HPDE6-E6E7 (cell line): Measurements from ENCODE around the gene ATP8B1.
"Not testable (repeated sequence)": the region's sequence is repeated elsewhere in the genome, so short reads cannot be mapped to it uniquely, and the experiment has no call there.

ENCODE experiments used
- DNase-seq: peaks from one replicate; pipeline ENCODE4 v3.0.0; 2011; ENCODE audit warnings: missing footprints; ENCODE audit errors: extremely low spot score

The ATP8B1 gene

DNA sequence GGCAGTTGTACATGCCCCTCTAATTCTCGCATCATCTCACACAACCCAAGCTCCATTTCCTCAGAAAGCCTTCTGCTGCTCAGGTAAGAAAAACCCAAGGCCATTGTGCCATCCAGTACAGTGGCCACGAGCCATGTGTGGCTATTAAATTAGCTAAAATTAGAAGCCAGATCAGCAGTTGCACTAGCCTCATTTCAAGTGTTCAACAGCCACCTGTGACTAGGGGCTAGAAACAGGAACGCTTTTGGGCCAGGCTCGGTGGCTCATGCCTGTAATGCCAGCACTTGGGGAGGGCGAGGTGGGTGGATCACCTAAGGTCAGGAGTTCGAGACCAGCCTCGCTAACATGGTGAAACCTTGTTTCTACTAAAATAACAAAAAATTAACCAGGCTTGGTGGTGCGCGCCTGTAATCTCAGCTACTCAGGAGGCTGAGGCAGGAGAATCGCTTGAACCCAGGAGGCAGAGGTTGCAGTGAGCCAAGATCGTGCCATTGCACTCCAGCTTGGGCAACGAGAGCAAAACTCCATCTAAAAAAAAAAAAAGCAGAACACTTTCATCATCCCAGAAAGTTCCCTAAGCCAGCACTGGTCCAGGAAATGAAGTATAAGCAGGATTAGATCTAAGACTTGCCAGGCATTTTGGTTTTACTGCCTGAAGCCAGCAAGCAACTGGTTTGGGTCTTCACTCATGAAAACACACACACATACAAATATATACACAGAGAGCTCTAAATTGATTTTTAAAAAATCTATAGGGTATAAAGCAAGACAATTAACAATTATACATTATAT lies 35.7 kb downstream of the ATP8B1 start:
- DNase-seq: no peak

DNA sequence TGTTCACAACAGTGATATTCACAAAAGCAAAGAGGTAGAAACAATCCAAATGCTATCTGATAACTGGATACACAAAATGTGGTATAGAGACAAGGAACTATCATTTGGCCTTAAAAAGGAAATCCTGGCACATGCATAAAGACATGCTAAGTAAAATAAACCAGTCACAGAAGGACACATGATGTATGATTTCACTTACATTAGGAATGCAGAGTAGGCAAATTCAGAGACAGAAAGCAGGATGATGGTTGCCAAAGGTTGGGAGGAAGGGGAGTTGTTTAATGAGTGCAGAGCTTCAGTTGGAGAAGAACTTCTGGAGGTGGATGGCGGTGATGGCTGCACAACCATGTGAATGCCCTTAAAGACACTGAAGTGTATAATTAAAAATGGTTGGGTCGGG lies 38.1 kb downstream of the ATP8B1 start:
- no peak for DNase-seq

DNA sequence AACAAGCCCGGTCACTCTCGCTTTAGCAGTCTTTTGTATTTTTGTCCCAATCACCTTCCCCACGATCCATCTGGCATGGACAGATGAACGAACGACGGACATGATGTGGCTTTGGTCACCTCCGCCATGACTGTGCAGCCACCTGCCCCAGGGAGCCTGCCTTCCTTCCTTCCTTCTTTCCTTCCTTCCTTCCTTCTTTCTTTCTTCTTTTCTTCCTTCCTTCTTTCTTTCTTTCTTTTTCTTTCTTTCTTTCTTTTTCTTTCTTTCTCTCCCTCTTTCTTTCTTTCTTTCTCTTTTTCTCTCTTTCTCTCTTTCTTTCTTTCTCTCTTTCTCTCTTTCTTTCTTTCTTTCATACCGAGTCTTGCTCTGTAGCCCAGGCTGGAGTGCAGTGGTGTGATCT lies 39.0 kb downstream of the ATP8B1 start:
- DNase-seq: no peak

DNA sequence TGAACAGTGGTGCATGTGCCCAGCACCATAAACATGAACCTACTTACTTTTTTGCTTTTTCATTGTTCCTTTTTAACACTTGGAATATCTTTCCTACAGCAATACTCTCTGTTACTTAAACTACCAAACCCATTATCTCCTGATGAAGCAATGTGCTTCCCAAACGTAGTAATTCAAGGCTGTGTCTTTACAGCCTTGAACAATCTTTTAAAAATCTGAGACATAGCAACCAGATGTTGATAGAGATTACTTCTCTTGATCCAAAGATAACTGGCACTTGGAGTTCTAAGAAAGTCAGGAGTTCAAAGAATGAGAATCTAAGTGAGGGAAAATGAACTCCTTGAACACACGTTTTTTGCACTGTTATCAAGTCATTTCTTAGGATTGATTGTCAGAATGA lies 40.4 kb downstream of the ATP8B1 start:
- DNase-seq: no peak

DNA sequence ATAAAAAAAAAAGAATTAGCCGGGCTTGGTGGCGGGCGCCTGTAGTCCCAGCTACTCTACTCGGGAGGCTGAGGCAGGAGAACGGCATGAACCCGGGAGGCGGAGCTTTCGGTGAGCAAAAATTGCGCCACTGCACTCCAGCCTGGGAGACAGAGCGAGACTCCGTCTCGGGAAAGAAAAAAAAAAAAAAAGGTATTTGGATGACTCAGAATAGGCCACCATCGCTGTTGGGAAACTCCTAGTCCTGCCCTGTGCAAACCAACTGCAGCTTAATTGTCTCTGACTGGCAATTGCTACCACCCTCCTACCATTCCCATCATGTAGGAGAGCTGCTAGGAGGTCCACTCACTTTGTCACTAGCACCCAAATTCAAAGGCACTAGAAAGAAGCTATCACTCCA lies 43.5 kb downstream of the ATP8B1 start:
- DNase-seq: no peak

DNA sequence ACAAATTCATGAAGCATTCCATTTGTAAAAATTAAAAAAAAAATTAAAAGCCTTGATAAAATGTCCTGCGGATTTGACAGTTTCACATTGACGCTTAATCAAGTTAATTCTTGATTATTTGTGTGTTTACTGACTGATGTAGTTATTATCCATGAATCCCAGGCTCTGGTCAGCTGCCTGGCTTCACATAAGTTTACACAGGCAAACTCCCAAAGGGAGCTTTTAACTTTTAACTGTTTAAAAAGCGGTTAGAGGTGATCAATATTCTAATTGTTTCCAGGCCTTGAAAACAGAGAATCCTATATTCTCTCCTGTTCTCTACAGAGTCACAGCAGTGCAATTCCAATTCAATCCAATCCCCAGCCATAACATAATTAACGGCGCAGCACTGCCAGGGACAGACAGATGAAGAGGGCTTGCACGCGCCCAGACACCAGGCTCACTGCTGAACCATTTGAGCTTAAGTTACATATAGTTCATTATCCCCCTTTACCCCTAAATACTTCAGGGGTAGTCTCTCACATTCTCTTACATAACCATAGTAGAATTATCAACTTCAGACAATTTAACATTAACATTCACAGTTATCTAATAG lies 47.5 kb downstream of the ATP8B1 start:
- no peak for DNase-seq

DNA sequence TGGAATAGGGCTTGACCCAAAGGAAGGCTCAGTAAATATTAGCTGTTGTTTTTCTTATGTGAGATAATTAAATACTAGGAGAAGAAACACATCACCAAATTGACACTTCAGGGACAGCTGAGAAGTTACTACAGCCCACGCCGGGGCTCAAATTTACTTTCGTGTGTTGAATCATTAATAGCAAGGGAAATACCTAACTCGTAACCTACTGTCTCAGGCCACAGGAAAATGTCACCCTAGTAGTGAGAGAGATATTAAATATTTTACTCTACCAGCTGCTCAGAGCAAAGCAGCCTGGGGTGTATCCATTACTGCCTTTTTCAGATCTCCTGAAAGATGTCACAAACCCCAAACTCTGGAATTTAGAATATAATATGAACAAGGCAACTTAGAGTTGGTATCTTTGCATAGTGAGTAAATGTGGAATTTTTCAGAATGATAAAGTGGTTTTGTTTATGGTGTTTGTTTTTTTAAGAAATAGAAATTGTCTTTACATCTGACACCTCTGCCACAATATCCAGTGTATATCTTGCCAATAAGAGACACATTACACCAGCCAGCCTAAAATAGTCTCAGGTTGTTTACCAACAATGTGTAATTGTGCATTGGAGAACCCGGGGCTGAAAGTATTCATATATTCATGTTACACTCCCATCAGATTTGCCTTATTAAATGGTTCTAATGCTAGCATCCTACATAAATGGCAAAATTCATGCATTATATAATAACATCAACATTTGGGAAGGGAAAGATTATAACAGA lies 48.4 kb downstream of the ATP8B1 start:
- no peak for DNase-seq

DNA sequence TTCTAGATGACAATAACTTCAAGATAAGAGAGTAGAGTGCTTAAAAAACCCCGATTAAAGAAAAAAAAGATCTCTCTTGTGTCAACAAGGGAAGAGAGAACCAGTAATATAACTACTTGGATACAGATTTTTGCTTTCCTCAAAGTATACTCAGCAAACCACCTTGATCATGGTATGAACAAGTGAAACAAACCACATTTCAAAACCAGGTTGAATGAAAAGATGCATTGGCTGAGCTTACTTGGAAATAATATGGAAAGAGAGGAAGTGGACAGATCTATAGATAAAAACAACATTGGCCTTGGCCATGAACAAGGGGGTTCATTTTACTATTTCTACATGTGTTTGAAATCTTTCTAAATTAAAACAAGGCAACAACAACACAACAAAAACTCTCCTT lies 50.1 kb downstream of the ATP8B1 start:
- DNase-seq: no peak

DNA sequence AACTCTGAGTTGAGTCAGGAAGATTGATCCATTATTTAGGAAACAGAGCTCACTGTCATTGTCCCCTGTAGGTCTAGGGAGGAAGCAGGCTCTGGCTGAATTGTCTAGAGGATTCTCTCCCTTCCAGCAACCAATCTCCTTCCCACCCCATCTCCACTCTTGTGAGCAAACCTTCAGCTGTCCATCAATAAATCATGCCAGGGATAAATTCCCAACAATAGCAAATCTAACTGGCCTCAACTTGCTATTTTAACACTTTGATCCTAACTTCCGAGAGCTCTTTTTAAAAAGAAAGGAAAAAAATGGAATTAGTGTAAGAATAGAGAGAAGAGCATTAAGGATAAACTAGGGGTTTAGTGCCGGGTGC lies 53.5 kb downstream of the ATP8B1 start:
- DNase-seq: no peak

DNA sequence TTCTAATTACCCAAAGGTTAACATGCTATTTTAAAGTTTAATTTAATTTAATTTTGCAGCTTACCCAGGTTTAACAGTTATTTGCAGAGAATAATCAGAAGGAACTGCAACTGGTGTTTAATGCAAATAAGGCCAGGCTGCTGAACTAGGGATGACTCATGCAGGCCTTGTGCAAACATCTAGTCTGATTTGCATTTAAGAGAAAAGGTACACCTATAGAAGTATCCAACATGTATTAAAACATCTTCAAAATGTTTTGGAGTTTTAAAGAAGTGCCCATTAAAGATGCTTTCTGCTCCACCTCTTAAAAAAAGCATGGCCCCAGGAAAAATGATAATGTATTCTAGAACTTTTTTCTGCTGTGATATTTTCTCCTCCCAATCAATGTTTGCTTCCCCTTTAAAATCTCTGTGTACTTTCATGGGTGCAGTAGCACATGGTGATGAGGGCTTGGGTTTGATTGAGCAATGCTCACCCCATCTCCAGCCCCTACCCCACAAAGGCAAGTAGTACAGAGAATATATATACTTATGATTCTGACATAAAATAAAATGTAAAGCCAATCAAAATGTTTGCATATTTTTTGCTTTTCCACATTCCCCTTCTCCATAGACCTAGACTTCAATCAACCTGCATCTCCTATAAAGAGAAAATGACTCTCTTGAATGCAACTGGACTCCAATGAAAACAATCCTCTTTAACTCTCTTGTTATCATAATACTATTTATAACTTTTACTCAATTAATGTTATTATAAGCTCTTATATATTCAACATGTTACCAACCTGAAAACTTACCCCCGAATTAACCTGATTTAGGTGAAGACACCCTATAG lies 54.1 kb downstream of the ATP8B1 start:
- peak; percentile 57 for DNase-seq

DNA sequence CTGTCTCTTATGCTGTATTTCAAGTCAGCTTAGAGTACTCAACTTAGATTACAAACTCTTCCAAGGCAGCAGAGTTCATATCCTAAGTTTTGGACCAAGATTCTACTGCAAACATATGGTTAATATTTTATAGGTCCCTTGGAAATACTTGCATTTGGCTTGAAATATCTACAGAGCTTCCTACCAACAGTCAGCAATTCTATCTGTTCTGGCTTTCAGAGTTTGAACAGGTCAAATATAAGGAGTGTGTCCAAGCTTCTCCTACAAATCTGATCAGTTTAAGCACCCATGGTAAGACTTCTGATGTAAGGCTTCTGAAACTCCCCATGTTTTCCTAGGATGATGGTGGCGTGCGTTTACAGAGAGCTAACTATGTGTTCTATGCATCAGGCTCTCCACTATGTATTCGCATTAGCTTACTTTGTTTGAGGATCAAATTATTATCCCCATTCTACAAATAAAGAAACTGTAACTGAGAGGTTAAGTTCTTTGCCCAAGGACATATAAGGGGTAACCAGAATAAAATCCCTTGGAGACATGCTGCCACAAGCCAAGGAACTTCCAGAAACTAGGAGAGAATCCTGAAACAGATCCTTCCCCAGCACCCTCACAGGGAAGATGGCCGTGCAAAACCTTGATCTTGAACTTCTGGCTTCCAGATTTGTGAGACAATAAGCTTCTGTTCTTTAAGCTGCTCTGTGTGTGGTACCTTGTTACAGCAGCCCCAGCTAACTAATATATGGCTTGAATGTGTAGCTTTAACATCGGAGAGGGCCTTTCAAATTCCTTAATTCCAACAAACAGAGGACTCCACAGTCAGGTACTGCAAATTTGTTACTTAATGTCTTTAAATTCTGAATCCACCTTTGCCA lies 55.1 kb downstream of the ATP8B1 start:
- no peak for DNase-seq

DNA sequence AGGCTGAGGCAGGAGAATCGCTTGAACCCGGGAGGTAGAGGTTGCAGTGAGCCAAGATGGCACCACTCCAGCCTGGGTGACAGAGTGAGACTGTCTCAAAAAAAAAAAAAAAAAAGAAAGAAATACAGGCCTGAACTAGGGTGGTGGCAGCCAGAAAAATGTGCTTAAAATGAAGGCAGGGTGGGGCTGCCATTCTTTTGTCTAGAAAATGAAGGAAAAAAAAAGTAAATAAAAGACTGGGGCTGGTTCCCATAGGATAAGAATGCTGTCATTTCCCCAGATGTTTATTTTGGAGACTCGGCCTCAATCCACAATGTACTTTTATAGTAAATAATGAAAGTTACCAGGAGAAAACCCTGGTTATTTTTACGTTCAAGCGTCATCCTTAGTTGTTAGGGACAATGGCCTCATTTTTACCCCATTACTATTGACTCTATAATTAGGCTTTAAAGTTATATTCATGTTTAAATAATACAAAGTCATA lies 58.9 kb downstream of the ATP8B1 start:
- DNase-seq: no peak

DNA sequence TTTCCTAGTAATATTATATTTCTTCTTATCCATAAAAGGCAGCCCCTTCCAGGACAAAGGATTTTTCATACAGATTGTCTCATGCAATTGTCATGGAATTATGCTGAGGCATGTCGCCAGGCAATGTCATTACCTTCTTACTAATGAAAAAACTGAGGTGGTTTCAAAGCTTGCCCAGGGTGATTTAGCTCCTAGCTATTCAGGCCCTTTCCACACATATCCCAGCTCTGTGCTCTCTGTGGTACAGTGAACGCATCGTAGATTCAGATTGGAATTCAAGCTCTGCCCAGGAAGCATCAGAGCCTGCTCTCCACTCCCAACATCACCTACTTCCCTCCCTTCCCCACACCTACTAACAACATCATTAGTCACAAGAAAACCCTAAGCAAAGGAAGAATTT lies 60.1 kb downstream of the ATP8B1 start:
- no peak for DNase-seq

DNA sequence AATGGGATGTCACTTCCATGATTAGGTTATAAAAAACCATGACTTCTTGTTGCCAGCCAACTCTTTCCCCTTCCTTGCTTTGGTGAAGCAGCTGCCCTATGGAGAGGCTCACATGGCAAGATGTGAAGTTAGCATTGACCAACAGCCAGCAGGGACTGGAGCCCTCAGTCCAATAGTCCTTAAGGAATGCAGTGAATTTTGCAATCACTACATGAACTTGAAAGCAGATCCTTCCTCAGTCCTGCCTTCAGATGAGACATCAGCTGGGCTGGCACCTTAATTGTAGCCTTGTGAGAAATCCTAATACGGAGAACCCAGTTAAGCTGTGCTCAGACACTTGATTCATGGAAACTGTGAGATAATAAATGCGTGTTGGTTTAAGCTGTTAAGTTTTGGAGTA lies 61.8 kb downstream of the ATP8B1 start:
- no peak for DNase-seq

DNA sequence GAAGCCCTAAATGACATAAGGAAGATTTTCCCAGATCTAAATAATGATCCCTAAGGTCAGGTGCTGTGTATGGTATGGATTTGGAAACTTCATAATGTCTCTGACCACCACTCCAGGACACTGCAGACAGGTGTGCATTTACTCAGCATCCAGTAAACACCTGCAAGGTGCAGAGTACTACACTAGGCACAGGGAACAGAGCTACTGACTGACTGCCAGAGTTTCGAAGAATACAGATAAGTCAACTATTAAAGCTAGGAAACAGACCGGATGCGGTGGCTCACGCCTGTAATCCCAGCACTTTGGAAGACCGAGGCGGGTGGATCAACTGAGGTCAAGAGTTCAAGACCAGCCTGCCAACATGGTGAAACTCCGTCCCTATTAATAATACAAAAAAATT lies 65.0 kb downstream of the ATP8B1 start:
- DNase-seq: no peak

DNA sequence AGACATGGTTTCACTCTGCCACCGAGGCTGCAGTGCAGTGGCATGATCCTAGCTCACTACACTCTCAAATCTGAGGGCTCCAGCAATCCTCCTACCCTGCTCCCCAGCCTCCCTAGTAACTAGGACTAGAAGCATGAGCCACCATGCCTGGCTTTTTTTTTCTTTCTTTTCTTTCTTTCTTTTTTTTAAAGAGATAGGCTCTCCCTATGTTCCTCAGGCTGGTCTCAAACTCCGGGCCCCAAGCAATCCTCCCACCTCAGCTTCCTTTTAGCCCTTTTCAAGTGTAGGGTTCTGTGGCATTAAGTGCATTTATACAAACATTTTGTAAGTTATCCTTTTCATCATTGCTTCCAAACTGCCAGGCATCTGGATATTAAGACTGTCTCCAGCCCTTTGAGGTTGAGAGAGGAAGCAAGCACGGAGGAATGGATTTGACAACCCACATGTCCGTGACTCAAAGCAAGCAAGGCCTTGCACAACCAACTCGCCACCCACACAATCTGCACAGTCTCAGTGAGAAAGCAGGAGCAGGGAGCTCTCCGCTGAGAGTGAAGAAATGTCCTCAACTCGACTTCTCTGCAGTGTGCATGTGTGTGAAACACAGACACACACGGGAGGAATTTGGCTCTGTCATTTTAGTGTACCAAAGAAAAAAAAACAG lies 65.6 kb downstream of the ATP8B1 start:
- peak; percentile 80 for DNase-seq

DNA sequence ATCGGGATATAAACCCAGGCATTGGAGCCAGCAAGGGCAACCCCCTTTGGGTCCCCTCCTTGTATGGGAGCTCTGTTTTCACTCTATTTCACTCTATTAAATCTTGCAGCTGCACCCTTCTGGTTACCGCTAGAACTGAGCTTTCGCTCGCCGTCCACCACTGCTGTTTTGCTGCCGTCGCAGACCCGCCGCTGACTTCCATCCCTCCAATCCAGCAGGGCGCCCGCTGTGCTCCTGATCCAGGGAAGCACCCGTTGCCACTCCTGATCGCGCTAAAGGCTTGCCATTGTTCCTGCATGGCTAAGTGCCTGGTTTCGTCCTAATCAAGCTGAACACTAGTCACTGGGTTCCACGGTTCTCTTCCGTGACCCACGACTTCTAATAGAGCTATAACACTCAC lies 68.1 kb downstream of the ATP8B1 start:
- not testable (repeated sequence) for DNase-seq

DNA sequence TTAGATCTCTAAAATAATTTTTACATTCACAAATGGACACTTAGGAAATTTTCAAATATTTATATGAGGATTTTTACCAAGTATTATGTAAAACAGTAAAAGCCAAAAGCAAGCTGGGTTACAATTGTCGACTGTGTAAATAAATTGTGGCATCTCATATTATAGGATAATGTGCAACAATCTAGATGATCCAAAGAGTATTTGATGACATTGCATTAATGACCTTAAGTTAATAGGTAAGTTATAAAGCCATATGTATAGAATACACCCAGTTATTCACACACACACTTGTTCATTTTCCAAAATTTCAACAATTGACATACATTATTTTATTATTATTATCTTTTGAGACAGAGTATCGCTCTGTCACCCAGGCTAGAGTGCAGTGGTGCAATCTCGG lies 69.3 kb downstream of the ATP8B1 start:
- DNase-seq: no peak

DNA sequence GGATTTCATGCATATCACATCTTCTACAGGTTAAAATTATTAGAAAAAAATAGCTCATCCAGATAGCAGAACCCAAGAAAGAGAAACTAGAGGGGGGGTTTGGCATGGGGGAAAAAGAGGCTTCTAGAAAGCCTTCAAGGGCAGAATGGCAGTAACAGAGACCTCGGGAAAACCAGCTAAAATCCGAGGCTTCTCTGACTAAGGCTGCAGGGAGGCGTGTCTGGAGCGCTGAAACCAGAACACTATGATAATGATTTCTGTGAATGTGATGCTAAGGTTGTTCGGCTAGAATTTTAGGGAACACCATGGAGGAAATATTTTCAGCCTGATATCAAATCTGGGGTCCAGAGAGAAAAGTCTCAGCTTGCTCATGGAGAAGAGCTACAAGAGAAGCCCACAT lies 73.0 kb downstream of the ATP8B1 start:
- no peak for DNase-seq

DNA sequence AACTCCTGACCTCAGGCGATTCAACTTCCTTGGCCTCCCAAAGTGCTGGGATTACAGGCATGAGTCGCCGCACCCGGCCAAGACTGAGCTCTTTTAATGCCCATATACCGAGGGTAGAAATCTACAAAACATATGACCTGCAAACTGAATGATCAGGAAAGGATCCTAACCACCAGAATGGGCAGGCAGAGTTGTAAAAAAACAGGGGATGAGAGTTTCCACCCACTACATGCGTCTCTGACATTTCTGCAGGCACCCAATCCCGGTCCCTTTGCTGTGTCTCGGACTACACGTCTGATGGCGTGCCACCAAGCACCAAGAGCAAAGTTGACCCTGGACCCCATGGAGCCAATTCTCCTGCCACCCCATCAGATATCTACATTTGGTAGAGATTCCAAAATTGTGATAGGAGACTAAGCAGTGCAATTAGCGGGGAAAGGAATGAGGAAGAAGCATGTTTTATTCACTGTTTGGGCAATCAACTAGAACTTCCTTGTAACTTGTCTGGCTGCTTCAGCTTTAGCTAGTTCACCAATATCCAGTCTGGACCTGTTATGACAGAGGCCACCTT lies 74.1 kb downstream of the ATP8B1 start:
- peak; percentile 65 for DNase-seq
